Stimulated activated CD4-positive, alpha-beta T cell treated with anti-CD3 and anti-CD28 coated beads, Interleukin-4, amount 100 ng/mL, for 24 hours (primary cell): ENCODE results near the gene CYP2W1.
"Not testable (repeated sequence)": the region's sequence is repeated elsewhere in the genome, so short reads cannot be mapped to it uniquely, and the experiment has no call there.

Experiments used
- DNase-seq: peaks from one replicate; pipeline ENCODE4 v3.0.0-alpha.2; 2020

The CYP2W1 gene

GRCh38 chr7:952548-953441, 30.2 kb upstream of the CYP2W1 start:
- DNase-seq = no peak

- DNase-seq = no peak
Observed at GRCh38 chr7:953547-954327, 29.2 kb upstream of the CYP2W1 start.

DNA sequence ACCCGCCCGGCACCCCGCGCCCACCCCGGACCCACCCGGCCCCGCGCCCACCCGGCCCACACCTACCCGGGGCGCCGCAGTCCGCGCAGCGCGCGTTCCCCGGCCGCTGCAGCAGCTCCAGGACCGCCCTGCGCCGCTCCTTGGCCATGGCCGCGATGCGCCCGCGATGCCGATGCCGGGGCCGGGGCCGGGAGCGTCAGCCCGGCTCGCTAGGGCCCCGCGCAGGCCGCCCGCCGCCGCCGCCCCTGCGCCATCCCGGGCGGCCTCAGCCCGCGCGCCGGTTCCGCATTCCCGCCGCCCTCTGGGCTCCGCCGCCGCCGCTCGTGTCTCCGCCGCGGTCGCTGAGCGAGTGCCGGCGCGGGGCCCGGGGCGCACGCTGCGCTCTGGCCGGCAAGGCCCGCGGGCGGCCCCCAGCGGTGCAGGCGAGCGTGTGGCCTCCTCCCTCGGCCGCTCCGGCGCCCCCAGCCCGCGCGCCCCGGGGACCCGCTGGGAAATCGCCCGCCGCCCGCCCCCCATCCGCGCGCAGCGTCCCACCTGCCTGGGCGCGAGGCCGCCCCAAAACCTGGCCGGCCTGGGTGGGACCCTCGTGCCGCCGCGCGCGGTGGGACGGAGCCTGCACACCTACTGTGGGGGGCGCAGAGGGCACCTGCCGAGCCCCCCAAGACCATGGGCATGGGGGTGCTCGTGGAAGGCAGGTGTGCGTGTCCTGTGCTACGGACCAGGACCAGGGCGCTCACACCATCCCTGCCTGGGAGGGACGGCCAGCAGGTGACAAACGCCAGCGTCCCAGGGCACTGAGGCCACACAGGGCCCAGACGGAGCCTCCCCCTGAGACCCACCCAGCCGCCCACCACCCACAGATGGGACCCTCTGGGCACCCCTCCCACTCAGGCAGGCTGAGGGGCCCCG, 28.4 kb upstream of the CYP2W1 start, which contains the start of gene ADAP1:
Gene ADAP1, minus strand, starts transcription at position 351 of the 909 bp plus-strand sequence. Its CDS starts 203 bp downstream, at position 148.
- peak; percentile 54 for DNase-seq

- no peak for DNase-seq
Observed at GRCh38 chr7:956031-956430, 26.9 kb upstream of the CYP2W1 start.

DNA sequence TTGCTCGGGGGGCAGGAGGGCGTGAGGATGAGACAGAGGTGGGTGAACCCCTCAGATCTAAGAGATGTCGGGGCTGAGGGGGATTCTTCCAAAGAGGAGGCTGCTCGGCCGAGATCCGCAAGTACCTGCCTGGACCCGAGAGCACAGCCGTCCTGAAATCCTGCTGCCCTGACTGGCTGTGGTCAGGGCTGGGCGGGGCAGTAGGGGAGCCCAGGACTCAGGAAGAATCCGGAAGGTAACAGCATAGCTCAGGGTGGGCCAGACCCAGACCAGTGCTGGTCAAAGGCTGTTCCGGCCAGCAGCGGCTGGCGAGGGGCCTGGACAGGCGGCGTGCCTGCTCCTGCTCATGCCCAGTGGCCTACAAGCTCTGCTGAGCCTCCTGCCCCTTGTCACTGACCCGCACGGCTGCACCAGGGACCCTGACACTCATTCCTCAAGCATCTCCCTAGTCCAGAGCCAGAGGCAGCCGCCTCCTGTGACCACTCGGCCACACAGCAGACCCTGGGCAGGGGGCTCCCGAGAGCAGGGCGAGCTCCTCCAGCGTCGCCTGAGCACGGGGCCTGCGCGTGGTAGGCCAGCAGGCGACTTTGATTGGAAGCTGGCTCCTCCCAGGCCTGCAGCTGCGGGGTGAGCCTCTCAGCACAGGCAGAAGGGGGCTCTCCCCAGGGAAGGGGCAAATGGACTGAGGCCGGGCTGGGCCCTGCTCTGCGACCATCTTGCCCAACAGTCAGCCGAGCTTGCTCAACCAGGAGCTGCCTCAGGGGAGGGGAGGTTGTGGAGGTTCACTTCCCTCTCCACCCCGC, 25.4 kb upstream of the CYP2W1 start:
- no peak for DNase-seq

- DNase-seq = no peak
Observed at GRCh38 chr7:958221-959200, 24.5 kb upstream of the CYP2W1 start.

DNA sequence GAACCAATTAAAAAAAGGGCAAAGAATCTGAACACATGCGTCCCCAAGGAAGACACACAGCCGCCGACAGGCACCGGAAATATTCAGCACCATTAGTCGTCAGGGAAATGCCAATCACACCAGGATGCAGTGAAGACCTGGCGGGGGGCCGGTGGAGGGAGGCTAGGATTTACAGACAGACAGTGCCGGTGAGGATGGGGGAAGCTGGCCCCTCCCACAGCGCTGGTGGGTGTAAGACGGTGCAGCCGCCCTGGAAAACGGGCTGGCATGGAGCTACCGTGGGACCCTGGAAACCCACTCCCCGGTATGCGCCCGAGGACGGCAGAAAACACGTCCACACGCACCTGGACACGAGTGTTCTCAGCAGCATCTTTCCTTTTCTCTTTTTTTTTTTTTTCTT, 23.7 kb upstream of the CYP2W1 start:
- no peak for DNase-seq

DNA sequence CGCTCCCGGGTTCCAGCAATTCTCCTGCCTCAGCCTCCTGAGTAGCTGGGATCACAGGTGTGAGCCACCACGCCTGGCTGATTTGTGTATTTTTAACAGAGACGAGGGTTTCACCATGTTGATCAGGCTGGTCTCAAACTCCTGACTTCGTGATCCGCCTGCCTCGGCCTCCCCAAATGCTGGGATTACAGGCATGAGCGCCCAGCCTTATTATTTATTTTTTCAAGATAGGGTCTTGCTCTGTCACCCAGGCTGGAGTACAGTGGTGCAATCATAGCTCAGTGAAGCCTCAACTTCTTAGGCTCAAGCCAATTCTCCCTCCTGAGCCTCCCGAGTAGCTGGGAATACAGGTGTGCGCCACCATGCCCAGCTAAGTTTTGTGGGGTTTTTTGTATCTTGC, 23.2 kb upstream of the CYP2W1 start:
- DNase-seq = not testable (repeated sequence)

DNA sequence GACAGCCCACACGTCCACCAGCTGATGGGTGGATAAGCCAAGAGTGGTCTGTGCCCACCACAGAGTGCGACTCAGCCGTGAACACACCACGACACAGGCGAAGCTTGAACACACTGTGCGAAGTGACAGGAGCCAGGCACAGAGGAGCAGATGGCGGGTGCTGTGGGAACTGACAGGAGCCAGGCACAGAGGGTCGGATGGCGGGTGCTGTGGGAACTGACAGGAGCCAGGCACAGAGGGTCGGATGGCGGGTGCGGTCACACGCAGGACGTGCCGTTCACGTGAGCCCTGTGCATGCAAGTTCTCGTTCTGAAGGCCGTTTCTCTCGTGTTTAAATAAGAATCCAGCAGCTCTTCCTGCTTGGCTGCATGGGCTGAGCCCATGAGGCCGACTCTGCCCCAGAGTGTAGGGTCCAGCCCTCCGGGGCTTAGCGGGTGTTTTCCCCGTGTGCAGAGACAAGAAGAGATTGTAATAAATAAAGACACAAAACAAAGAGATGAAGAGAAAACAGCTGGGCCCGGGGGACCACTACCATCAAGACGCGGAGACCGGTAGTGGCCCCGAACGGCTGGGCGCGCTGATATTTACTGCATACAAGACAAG, 22.6 kb upstream of the CYP2W1 start:
- DNase-seq = no peak

- DNase-seq = not testable (repeated sequence)
Observed at GRCh38 chr7:960972-961371, 22.0 kb upstream of the CYP2W1 start.

DNA sequence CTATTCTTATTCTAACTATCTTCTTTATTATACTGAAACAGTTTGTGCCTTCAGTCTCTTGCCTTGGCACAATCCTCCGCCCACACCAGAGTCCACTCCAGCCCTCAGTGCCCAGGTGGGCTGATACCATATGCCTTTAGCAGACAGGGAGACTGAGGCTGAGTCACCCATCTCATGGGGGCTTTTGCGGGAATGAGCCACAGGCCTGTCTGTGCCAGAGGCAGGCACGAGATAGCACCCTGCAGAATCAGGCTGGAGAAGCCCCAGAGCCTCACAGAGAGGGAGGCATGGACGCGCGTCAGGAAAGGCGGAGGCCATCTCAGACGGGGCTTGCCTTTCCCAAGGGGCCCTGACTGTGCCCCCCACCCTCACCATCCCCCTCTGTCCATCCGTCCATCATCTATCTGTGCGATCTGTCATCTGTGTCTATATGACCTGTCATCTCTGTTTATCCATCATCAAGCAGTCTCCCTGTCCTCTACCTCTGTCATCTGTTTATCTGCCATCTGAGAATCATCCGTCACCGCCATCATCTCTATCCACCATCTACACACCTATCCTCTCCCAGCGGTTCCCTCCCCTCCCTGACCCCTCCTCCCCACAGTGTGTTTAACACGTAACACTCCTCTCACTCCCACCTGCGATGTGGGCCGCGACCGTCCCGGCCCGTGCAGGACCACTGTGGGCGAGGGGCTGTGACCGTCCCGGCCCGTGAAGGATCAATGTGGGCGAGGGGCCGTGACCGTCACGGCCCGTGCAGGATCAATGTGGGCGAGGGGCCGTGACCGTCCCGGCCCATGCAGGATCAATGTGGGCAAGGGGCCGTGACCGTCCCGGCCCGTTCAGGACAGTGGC, 21.2 kb upstream of the CYP2W1 start:
- DNase-seq = no peak

- no peak for DNase-seq
Observed at GRCh38 chr7:962401-963081, 20.4 kb upstream of the CYP2W1 start.

DNA sequence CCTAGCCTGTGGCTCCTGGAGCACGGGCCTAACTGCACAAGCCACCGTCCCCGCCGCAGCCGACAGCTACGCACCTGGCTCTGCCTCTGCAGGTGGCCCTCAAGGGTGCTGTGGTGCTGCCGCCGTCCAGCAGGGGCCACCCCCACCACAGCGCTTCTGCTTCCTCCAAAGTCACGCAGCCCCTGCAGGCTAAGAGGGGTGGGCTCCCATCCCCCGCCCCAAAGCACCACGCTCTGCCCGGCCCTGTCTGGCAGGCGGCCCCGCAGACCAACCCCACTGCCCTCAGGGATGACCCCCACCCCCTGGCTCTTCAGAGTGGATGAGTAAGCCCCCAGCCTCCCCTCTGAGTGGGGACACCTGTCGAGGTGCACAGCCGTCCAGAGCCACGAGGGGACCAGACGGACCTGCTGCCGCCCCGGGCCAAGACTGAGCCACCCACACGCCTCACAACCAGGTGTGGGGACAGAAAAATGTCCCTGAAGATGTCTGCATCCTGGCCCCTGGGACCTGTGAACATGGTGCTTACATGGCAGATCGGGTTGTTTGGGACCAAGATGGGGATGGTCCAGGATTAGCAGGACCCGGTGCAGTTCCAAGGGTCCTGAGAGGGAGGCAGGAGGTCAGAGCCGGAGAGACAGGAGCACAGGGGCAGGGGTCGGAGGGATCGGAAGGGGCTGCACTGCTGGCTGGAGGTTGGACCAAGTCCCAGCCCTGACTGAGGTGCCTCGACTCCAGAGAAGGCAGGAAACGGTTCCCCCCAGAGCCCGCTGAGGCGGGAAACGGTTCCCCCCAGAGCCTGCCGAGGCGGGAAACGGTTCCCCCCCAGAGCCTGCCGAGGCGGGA, 19.5 kb upstream of the CYP2W1 start:
- DNase-seq = no peak

DNA sequence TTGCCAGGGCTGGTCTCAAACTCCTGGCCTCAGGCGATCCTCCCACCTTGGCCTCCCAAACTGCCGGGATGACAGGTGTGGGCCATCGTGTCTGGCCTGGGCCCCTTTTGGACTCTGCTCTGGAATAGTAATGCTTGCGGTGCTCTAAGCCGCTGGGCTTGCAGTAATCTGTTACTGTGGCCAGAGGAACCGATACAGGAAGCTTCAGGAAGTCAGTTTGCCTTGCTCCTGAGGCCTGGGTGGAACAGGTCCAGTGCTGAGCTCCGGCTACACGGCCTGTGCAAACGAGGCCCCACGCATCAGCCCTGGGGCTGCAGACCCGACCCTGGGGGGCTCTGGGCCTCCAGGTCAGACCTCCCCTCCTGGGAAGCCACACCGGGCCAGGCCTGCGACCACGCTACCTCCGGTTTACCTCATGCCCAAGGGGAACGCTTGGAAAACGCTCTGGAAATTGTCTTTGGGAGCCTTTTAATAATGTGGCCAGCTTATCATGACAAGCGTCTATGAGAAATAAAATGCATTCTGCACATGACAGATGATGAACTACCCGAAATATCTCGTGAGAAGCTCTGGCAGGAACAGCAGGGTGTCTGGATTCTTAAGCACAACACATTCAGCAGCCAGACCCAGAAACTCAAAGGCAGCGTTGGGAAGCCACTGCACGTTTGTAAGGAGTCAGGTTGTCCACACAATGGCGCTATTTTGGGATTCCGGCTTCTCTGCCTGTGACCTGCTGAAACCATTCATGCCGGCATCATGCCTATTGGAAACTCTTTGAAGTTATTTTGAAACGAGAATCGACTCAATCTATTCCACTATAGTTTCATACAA, 18.4 kb upstream of the CYP2W1 start:
- DNase-seq = no peak

DNA sequence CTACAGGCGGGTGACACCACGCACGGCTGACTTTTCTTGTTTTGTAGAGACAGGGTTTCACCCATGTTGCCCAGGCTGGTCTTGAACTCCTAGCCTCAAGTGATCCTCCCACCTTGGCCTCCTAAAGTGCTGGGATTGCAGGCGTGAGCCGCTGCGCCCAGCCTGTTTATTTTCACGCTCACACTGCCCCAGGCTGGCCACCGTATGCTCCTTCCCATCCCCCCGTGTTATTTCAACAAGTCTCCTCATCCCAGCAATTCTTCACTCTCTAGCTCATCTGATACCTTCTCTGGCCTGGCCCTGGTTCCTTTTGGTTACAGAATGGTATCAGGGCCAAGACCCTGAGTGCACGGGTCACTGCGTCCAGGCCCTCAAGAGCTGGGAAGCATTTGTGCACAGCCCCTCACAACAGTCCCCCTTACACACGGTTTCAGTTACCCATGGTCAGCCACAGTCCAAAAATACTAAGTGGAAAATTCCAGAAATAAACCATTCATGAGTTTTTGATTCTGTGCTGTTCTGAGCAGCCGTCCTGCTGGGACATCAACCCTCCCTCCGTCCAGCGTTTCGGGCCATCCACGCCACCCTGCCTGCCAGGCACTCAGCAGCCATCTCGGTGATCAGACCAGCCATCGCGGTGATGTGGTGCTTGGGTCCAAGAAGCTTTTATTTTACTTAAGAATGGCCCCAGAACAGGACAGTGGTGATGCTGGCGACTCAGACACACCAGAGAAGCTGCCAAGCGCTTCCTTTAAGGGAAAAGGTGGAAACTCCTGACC, 16.5 kb upstream of the CYP2W1 start:
- no peak for DNase-seq
